GM12892 (cell line): ENCODE data around the gene PLSCR3.

Source experiments
- POLR2A ChIP-seq: IDR thresholded peaks from 2 replicates; pipeline ENCODE4 v1.6.1; 2011; ENCODE audit warnings: low read depth, low read length, control low read depth
- POLR2AphosphoS5 ChIP-seq: IDR thresholded peaks from 2 replicates; pipeline ENCODE4 v1.6.1; 2011; ENCODE audit warnings: low read depth, low read length, control low read depth

DNA sequence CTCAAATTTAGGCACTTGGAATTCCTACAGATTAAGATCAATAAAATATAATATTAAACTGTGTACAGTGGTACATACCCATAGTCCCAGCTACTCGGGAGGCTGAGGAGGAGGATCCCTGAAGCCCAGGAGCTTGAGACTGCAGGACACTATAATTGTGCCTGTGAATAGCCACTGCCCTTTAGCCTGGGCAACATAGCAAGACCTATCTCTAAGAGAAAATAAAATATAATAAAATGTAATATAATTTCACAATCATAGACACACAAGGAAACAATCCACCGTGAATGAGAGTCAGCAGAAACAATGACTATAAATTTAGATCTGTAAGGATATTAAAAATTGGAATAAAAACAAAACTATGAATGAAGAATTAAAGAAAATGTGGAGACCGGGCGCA, 23.5 kb downstream of the PLSCR3 start:
- TF ChIP-seq POLR2AphosphoS5 (no peak), POLR2A (no peak)
